ENCODE measurements around the gene SMIM30. TPM values are rescaled to one million over a fixed set of nuclear protein-coding genes. Genes with fewer than 3 reads are reported as not detected.
A peak's percentile ranks its signal among the peaks of the same experiment; 100 is the strongest.

SMIM30 gene
- total and polyA plus RNA-seq, 2 experiments from 2014 or later = 63.9 to 99.7 TPM

DNA sequence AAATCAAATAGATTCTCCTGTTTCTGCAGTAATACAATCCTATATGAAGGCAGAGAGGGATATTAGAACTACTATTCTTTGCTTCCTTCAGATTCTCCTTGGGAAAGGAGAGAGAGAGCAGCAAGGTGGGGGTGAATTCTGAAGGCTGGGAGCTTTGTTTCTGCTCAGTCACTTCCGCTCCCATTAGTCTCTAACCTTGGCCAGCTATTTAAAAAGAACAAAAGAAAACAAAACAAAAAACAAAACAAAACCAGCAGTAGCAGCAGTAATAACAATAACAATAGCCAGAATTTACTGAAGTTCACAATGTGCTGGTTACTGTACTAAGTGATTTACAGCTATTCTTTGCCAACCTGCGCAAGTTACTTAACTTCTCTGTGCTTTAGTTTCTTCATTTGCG is 41.7 kb downstream of the SMIM30 start:
- no peaks in the 10 kb centered on the region for H4K20me1 ChIP-seq (ENCODE audit: insufficient read depth)
- no peak for DNase-seq
- no peak overlapping the region for H3K4me2 ChIP-seq (ENCODE audit: unreplicated experiment)

DNA sequence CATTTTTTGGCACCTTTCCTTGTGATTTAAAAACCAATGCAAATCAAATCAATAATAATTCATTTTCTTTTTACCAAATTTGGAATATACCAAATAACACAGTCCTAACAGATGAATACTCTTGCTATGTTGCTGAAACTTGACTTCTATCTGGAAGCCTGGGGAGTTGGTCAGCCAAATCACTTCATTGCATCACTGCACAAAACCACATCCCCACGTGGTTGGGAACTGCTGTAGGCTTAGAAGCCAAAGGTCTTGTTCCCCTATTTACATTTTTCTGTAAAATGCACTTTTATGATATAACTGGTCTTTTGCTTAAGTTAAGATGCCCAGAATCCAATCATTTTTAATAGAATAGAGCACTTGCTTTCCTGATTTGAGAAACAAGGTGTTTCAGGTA is 46.9 kb downstream of the SMIM30 start:
- Histone ChIP-seq H3K9ac (no peak overlapping the region), H3K27ac (no peak overlapping the region), H2AFZ (no peak overlapping the region), H3K4me2 (ENCODE audit: unreplicated experiment) (no peak overlapping the region), H3K4me3 (no peak overlapping the region), H3K9me3 (ENCODE audit: low read depth) (no peaks in the 10 kb centered on the region), H4K20me1 (ENCODE audit: insufficient read depth) (no peaks in the 10 kb centered on the region), H3K9me2 (ENCODE audit: insufficient read depth) (no peaks in the 10 kb centered on the region), H3F3A (ENCODE audit: insufficient read depth) (no peaks in the 10 kb centered on the region), H3K4me1 (ENCODE audit: insufficient read depth) (0 out of 2 replicates have a peak, but pooled peaks cover 5% of the 10 kb centered on the region), H3K27me3 (replicated peaks; ENCODE audit: insufficient read depth) (no peaks in the 10 kb centered on the region), H3K79me2 (ENCODE audit: insufficient read depth) (no peaks in the 10 kb centered on the region), H3K36me3 (ENCODE audit: low read depth) (no peaks in the 10 kb centered on the region)
- in situ Hi-C loops (cut with MboI) = no loop called here
- no peak for TF ChIP-seq EZH2 (IDR thresholded peaks at IDR 0.05; ENCODE audit: insufficient read depth, poor library complexity, severe bottlenecking)
- TF ChIP-seq EZH2phosphoT487 (IDR thresholded peaks at IDR 0.05; ENCODE audit: insufficient read depth, low read depth) = no peak
- 3 to 10% methylated on average over 1 of the region's 1 CpG for WGBS, 2 experiments (ENCODE audit: low coverage in 1 of 2, low lambda C conversion rate in 2 of 2, missing lambda C conversion rate in 2 of 2)
- DNase-seq = peak; percentile 43

More for the DNA sequence above, 41.7 kb downstream of the SMIM30 start:
- no peak overlapping the region for H2AFZ ChIP-seq
- no peaks in the 10 kb centered on the region for H3K27me3 ChIP-seq (replicated peaks; ENCODE audit: insufficient read depth)
- no peaks in the 10 kb centered on the region for H3K79me2 ChIP-seq (ENCODE audit: insufficient read depth)
- no peaks in the 10 kb centered on the region for H3K36me3 ChIP-seq (ENCODE audit: low read depth)
- H3K4me3 ChIP-seq = no peak overlapping the region
- in situ Hi-C loops (cut with MboI) = no loop called here
- no peaks in the 10 kb centered on the region for H3F3A ChIP-seq (ENCODE audit: insufficient read depth)
- H3K4me1 ChIP-seq (ENCODE audit: insufficient read depth) = no peaks in the 10 kb centered on the region
- TF ChIP-seq EZH2phosphoT487 (IDR thresholded peaks at IDR 0.05; ENCODE audit: insufficient read depth, low read depth) (no peak), EZH2 (IDR thresholded peaks at IDR 0.05; ENCODE audit: insufficient read depth, poor library complexity, severe bottlenecking) (no peak)
- no peak overlapping the region for H3K27ac ChIP-seq
- 88 to 94% methylated on average over 3 of the region's 3 CpGs for WGBS, 2 experiments (ENCODE audit: low coverage in 1 of 2, low lambda C conversion rate in 2 of 2, missing lambda C conversion rate in 2 of 2)
- no peaks in the 10 kb centered on the region for H3K9me2 ChIP-seq (ENCODE audit: insufficient read depth)
- no peak overlapping the region for H3K9ac ChIP-seq
- no peaks in the 10 kb centered on the region for H3K9me3 ChIP-seq (ENCODE audit: low read depth)

Other genes starting within 250 kb of the SMIM30 start
- gene GPR85, start 31.7 kb downstream of the SMIM30 start, total RNA-seq (2014; rRNA removed; shearing (Covaris generic)) = 5.1 and 7.2 TPM in 2 replicates
- 1.3 and 1.8 TPM in 2 replicates for gene GPR85, start 31.7 kb downstream of the SMIM30 start, polyA plus RNA-seq (2016; fragmentation: Nextera tagmentation; extraction: Ambion mirVana)

Data from GM23248 (cell line).